Mesenchymal stem cell (in vitro differentiated cells and primary cell): ENCODE results near the gene ZNF200.
A peak's percentile ranks its signal among the peaks of the same experiment; 100 is the strongest.

ENCODE experiments used
- DNase-seq: peaks from one replicate; pipeline ENCODE4 v3.0.0-alpha.2; 2013
- H2AFZ ChIP-seq: one replicate; pipeline ENCODE4 v1.6.1; 2013; ENCODE audit warnings: low read depth, mild to moderate bottlenecking, control low read depth, inconsistent platforms, low read length, moderate library complexity
- H2AK5ac ChIP-seq: 2 replicates; pipeline ENCODE4 v1.6.1; 2013; ENCODE audit warnings: low read length, moderate library complexity, mild to moderate bottlenecking, inconsistent platforms; ENCODE audit not compliant: severe bottlenecking
- H2BK120ac ChIP-seq: one replicate; pipeline ENCODE4 v1.6.1; 2013; ENCODE audit warnings: low read depth, mild to moderate bottlenecking, inconsistent platforms, low read length, moderate library complexity
- H2BK12ac ChIP-seq, 2 experiments: one replicate each; pipeline ENCODE4 v1.6.1; 2013; ENCODE audit warnings: inconsistent platforms in 2 of 2, low read length in 2 of 2, mild to moderate bottlenecking in 2 of 2, moderate library complexity in 2 of 2, control low read depth in 1 of 2
- H2BK15ac ChIP-seq: one replicate; pipeline ENCODE4 v1.6.1; 2013; ENCODE audit warnings: mild to moderate bottlenecking, low read depth, inconsistent platforms; ENCODE audit not compliant: poor library complexity, severe bottlenecking
- H2BK5ac ChIP-seq: 2 replicates; pipeline ENCODE4 v1.6.1; 2013; ENCODE audit warnings: low read depth, mild to moderate bottlenecking, low read length, control low read depth, inconsistent platforms; ENCODE audit not compliant: poor library complexity, severe bottlenecking
- H3K14ac ChIP-seq, 2 experiments: one replicate each; pipeline ENCODE4 v1.6.1; 2013; ENCODE audit warnings: inconsistent platforms in 2 of 2, low read length in 2 of 2, control low read depth in 1 of 2, mild to moderate bottlenecking in 1 of 2, moderate library complexity in 1 of 2
- H3K18ac ChIP-seq, 2 experiments: one replicate each; pipeline ENCODE4 v1.6.1; 2013; ENCODE audit warnings: inconsistent platforms in 2 of 2, low read length in 2 of 2, control low read depth in 1 of 2, low read depth in 1 of 2, mild to moderate bottlenecking in 1 of 2
- H3K23ac ChIP-seq, 2 experiments: one replicate each; pipeline ENCODE4 v1.6.1; 2013; ENCODE audit warnings: inconsistent platforms in 2 of 2, low read length in 2 of 2, mild to moderate bottlenecking in 2 of 2, moderate library complexity in 2 of 2, control low read depth in 1 of 2
- H3K27ac ChIP-seq: 2 replicates; pipeline ENCODE4 v1.5.1; 2013; ENCODE audit warnings: mild to moderate bottlenecking, moderate library complexity, low read length, control low read depth, inconsistent platforms; ENCODE audit not compliant: poor library complexity, severe bottlenecking
- H3K27me3 ChIP-seq, 2 experiments: 2 replicates each; pipeline versions ENCODE4 v1.6.1 to v1.7.0; 2013; ENCODE audit warnings: low read length in 2 of 2, mild to moderate bottlenecking in 2 of 2, moderate library complexity in 2 of 2, control low read depth in 1 of 2, inconsistent platforms in 1 of 2; ENCODE audit not compliant: control insufficient read depth in 1 of 2, insufficient read depth in 1 of 2
- H3K36me3 ChIP-seq, 2 experiments: 2 replicates each; pipeline versions ENCODE4 v1.6.1 to v1.7.0; 2013; ENCODE audit warnings: low read length in 2 of 2, control low read depth in 1 of 2, inconsistent platforms in 1 of 2, low read depth in 1 of 2, mild to moderate bottlenecking in 1 of 2; ENCODE audit not compliant: insufficient read depth in 2 of 2, control insufficient read depth in 1 of 2
- H3K4ac ChIP-seq, 2 experiments: one replicate each; pipeline ENCODE4 v1.6.1; 2013; ENCODE audit warnings: inconsistent platforms in 2 of 2, low read length in 2 of 2, mild to moderate bottlenecking in 2 of 2, moderate library complexity in 2 of 2, control low read depth in 1 of 2, low read depth in 1 of 2
- H3K4me1 ChIP-seq: 2 replicates; pipeline ENCODE4 v1.6.1; 2013; ENCODE audit warnings: low read depth, low read length, control low read depth; ENCODE audit not compliant: control insufficient read depth, insufficient read depth
- H3K4me2 ChIP-seq: 2 replicates; pipeline ENCODE4 v1.6.1; 2013; ENCODE audit warnings: low read length, mild to moderate bottlenecking, inconsistent platforms; ENCODE audit not compliant: poor library complexity, severe bottlenecking
- H3K4me3 ChIP-seq, 2 experiments: 2 replicates each; pipeline versions ENCODE4 v1.5.1 to v1.7.0; 2013; ENCODE audit warnings: low read length in 2 of 2, mild to moderate bottlenecking in 2 of 2, control low read depth in 1 of 2, low read depth in 1 of 2; ENCODE audit not compliant: insufficient read depth in 1 of 2
- H3K79me1 ChIP-seq: replicated peaks from 2 replicates; pipeline ENCODE4 v1.6.1; 2013; ENCODE audit warnings: mild to moderate bottlenecking, control low read depth, low read length, inconsistent platforms; ENCODE audit not compliant: poor library complexity, severe bottlenecking
- H3K9ac ChIP-seq: 2 replicates; pipeline ENCODE4 v1.7.0; 2013; ENCODE audit warnings: mild to moderate bottlenecking, low read length, moderate library complexity
- H3K9me3 ChIP-seq: 2 replicates; pipeline ENCODE4 v1.7.0; 2013; ENCODE audit warnings: mild to moderate bottlenecking, low read length; ENCODE audit not compliant: control insufficient read depth
- H4K8ac ChIP-seq: one replicate; pipeline ENCODE4 v1.6.1; 2013; ENCODE audit warnings: inconsistent platforms, mild to moderate bottlenecking, low read length, moderate library complexity
- H4K91ac ChIP-seq: one replicate; pipeline ENCODE4 v1.6.1; 2013; ENCODE audit warnings: mild to moderate bottlenecking, low read length, inconsistent platforms
- WGBS: methylation state at CpG from one replicate; pipeline ENCODE4 v1.1.7; 2013; ENCODE audit warnings: mixed read lengths; 5-methylcytosine and 5-hydroxymethylcytosine counted together

ZNF200 gene

DNA sequence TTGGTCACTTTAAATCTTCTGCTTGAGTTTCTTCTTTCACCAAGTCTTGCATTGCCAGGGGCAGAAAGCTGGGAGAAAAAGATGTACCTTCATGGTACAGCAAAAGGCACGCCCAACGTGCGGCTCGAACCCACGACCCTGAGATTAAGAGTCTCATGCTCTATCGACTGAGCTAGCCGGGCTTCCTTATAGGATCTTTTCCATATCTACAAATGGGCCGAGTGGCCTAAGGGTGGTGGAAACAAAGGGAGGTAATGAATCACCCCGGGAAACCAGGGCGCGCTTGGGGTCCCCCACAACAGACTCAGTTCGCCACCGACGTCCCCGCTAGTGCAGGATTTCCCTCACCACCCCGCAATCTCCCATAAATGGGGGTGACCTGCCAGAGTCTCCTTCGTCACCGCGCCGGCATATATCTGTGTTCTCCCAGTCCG lies 54.5 kb downstream of the ZNF200 start:
- no peaks in the 10 kb centered on the region for H3K36me3 ChIP-seq
- no peak overlapping the region for H2BK120ac ChIP-seq
- WGBS: 13% methylated on average over 20 of the region's 21 CpGs
- no peak overlapping the region for H3K4ac ChIP-seq
- H3K18ac ChIP-seq: no peak overlapping the region
- H2BK15ac ChIP-seq: no peak overlapping the region
- no peak overlapping the region for H2AFZ ChIP-seq
- no peak overlapping the region for H4K91ac ChIP-seq
- H2BK5ac ChIP-seq: no peak overlapping the region
- no peak overlapping the region for H4K8ac ChIP-seq
- no peaks in the 10 kb centered on the region for H3K79me1 ChIP-seq
- H3K27ac ChIP-seq: no peak overlapping the region
- no peak overlapping the region for H3K9ac ChIP-seq
- peak; percentile 20 for DNase-seq
- no peak overlapping the region for H3K4me2 ChIP-seq
- no peaks in the 10 kb centered on the region for H3K9me3 ChIP-seq
- H2BK12ac ChIP-seq: no peak overlapping the region
- no peak overlapping the region for H3K23ac ChIP-seq
- no peak overlapping the region for H3K14ac ChIP-seq
- H3K27me3 ChIP-seq: peaks cover 59 to 72% of the 10 kb centered on the region in 2 experiments
- H2AK5ac ChIP-seq: no peak overlapping the region
- H3K4me3 ChIP-seq: no peak overlapping the region
- H3K4me1 ChIP-seq: peaks cover 17% of the 10 kb centered on the region

- Histone ChIP-seq H3K36me3 (no peaks in the 10 kb centered on the region), H3K27ac (no peak overlapping the region), H2AFZ (no peak overlapping the region), H3K4me1 (peaks cover 25% of the 10 kb centered on the region), H3K9ac (no peak overlapping the region), H2BK12ac (no peak overlapping the region), H3K4ac (no peak overlapping the region), H2AK5ac (no peak overlapping the region), H2BK120ac (no peak overlapping the region), H2BK5ac (no peak overlapping the region), H4K91ac (no peak overlapping the region), H3K18ac (no peak overlapping the region), H2BK15ac (no peak overlapping the region), H3K4me2 (no peak overlapping the region), H3K23ac (no peak overlapping the region), H3K79me1 (no peaks in the 10 kb centered on the region), H3K14ac (no peak overlapping the region), H3K27me3 (peaks cover 67 to 79% of the 10 kb centered on the region in 2 experiments), H4K8ac (no peak overlapping the region), H3K9me3 (no peaks in the 10 kb centered on the region), H3K4me3 (no peak overlapping the region)
- 81% methylated on average over 7 of the region's 8 CpGs for WGBS
- DNase-seq: no peak
Observed at GRCh38 chr16:3179651-3180050, 55.3 kb downstream of the ZNF200 start.

DNA sequence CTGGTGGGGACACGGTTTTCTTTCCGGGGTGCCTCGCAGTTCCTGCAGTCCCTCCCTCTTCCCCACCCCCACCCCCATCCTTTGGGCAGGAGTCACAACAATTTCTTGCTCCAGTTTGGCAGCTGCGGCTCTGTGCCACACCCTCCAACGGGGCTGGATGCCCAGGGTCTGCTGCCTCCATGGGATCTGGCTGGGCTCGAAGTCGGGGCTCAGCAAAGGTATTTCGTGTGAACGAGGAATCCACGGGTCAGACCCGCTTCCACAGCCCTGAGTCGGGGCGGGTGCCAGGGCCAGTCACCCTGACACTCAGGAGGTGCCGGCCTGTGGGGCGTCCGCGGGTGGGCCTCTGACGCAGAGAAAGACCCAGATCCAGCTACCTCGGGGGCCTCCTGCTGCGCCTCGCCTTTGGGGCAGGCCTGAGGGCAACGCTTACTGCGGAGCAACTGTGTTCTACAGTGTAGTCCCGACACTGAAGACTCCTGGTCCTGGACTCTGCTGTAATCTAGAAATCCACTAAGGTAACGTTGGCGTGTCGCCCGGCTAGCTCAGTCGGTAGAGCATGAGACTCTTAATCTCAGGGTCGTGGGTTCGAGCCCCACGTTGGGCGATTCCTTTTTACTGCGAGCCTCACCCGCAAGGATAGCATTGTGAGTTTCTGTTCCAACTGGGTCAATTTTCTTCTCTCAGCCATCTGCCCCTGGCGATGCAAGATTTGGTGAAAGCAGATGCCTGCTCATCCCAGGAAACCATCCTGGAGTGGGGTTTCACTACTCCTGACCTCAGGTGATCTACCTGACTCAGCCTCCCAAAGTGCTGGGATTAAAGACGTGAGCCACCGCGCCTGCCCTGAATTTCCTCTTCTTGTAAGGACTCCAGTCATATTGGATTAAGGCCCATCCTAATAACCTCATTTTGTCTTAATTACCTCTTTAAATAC lies 59.5 kb downstream of the ZNF200 start:
- Histone ChIP-seq H2BK15ac (no peak overlapping the region), H3K18ac (peak overlapping the region in 1 of 2 experiments; percentile 40), H3K36me3 (no peaks in the 10 kb centered on the region), H3K4me3 (no peak overlapping the region), H2BK120ac (no peak overlapping the region), H3K14ac (no peak overlapping the region), H4K91ac (no peak overlapping the region), H2AK5ac (no peak overlapping the region), H3K9me3 (no peaks in the 10 kb centered on the region), H3K4me1 (peaks cover 30% of the 10 kb centered on the region), H3K27me3 (peaks cover 68 to 82% of the 10 kb centered on the region in 2 experiments), H3K79me1 (no peaks in the 10 kb centered on the region), H2BK12ac (no peak overlapping the region), H3K4ac (no peak overlapping the region), H3K9ac (no peak overlapping the region), H3K27ac (no peak overlapping the region), H2BK5ac (no peak overlapping the region), H3K23ac (no peak overlapping the region), H2AFZ (no peak overlapping the region), H3K4me2 (peak overlapping the region; percentile 41), H4K8ac (peak overlapping the region; percentile 16)
- peak; percentile 42 for DNase-seq
- 12% methylated on average over 39 of the region's 39 CpGs for WGBS

DNA sequence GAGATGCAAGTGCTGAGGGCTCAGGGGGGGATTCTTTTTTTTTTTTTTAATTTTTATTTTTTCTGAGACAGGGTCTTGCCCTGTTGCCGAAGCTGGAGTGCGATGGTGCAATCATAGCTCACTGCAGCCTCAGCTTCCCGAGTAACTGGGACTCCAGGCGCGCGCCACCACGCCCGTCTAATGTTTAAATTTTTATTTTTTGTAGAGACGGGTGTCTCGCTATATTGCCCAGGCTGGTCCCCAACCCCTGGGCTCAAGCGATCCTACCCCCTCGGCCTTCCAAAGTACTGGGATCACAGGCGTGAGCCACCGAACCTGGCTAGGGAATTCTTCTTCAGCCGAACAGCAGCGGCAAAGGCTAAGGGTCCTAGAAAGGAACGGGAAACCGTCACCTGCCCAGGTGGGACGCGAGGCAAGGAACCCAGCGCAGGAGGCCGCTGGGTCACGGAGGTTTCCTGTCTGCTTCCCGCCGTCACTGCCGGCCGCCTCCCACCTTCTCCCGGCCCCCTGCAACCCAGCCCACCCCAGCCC lies 60.3 kb downstream of the ZNF200 start:
- no peak for DNase-seq
- Histone ChIP-seq H4K91ac (no peak overlapping the region), H3K18ac (no peak overlapping the region), H4K8ac (peak overlapping the region; percentile 20), H2BK15ac (no peak overlapping the region), H2BK120ac (no peak overlapping the region), H2AK5ac (no peak overlapping the region), H3K9ac (no peak overlapping the region), H3K4ac (no peak overlapping the region), H2AFZ (no peak overlapping the region), H3K4me2 (no peak overlapping the region), H3K4me1 (peaks cover 32% of the 10 kb centered on the region), H3K9me3 (no peaks in the 10 kb centered on the region), H3K36me3 (no peaks in the 10 kb centered on the region), H3K14ac (peak overlapping the region in 1 of 2 experiments; percentile 31), H2BK12ac (no peak overlapping the region), H3K23ac (peak overlapping the region in 1 of 2 experiments; percentile 26), H2BK5ac (no peak overlapping the region), H3K79me1 (no peaks in the 10 kb centered on the region), H3K4me3 (no peak overlapping the region), H3K27ac (no peak overlapping the region), H3K27me3 (peaks cover 68 to 82% of the 10 kb centered on the region in 2 experiments)
- 28% methylated on average over 28 of the region's 28 CpGs for WGBS
